ENCODE data around the gene PLA2G3. TPM values are rescaled to one million over a fixed set of nuclear protein-coding genes. Genes with fewer than 3 reads are reported as not detected.

The PLA2G3 gene
- total and polyA plus RNA-seq, 2 experiments from 2014 or later: 18.0 to 34.5 TPM

DNA sequence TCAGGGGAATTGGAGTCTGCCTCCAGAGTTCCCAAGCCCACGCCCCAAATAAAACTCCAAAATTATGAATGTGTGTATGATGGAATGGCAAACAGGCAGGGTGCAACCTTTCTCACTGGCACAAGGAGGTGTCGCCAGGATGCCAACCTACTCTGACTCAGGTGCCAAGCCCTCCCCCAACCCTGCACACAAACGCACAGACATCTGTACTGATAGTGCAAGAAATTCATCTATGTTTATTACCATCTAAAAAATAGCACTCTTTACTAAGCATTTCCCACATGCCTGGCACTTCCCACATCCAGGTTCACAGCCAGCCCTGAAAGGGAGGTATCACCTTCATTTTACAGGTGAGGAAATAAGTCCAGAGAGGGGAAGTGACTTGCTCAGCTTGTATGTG lies 1.2 kb downstream of the PLA2G3 start:
- H3K4me3 Mint-ChIP-seq: peak overlapping the region; percentile 86
- peaks cover 25% of the 10 kb centered on the region for H3K36me3 Mint-ChIP-seq (ENCODE audit: low read depth)
- peaks cover 16% of the 10 kb centered on the region for H3K4me1 Mint-ChIP-seq
- ATAC-seq (no peak), DNase-seq (ENCODE audit: low spot score) (no peak)
- no peak for TF ChIP-seq EZH2 (IDR thresholded peaks at IDR 0.05; ENCODE audit: low read depth, unreplicated experiment)
- TF ChIP-seq, protein P1, sequence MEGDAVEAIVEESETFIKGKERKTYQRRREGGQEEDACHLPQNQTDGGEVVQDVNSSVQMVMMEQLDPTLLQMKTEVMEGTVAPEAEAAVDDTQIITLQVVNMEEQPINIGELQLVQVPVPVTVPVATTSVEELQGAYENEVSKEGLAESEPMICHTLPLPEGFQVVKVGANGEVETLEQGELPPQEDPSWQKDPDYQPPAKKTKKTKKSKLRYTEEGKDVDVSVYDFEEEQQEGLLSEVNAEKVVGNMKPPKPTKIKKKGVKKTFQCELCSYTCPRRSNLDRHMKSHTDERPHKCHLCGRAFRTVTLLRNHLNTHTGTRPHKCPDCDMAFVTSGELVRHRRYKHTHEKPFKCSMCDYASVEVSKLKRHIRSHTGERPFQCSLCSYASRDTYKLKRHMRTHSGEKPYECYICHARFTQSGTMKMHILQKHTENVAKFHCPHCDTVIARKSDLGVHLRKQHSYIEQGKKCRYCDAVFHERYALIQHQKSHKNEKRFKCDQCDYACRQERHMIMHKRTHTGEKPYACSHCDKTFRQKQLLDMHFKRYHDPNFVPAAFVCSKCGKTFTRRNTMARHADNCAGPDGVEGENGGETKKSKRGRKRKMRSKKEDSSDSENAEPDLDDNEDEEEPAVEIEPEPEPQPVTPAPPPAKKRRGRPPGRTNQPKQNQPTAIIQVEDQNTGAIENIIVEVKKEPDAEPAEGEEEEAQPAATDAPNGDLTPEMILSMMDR (conservative IDR thresholded peaks at IDR 0.05; ENCODE audit: low read depth in 2 of 2): no peak
- TF ChIP-seq, protein P2, sequence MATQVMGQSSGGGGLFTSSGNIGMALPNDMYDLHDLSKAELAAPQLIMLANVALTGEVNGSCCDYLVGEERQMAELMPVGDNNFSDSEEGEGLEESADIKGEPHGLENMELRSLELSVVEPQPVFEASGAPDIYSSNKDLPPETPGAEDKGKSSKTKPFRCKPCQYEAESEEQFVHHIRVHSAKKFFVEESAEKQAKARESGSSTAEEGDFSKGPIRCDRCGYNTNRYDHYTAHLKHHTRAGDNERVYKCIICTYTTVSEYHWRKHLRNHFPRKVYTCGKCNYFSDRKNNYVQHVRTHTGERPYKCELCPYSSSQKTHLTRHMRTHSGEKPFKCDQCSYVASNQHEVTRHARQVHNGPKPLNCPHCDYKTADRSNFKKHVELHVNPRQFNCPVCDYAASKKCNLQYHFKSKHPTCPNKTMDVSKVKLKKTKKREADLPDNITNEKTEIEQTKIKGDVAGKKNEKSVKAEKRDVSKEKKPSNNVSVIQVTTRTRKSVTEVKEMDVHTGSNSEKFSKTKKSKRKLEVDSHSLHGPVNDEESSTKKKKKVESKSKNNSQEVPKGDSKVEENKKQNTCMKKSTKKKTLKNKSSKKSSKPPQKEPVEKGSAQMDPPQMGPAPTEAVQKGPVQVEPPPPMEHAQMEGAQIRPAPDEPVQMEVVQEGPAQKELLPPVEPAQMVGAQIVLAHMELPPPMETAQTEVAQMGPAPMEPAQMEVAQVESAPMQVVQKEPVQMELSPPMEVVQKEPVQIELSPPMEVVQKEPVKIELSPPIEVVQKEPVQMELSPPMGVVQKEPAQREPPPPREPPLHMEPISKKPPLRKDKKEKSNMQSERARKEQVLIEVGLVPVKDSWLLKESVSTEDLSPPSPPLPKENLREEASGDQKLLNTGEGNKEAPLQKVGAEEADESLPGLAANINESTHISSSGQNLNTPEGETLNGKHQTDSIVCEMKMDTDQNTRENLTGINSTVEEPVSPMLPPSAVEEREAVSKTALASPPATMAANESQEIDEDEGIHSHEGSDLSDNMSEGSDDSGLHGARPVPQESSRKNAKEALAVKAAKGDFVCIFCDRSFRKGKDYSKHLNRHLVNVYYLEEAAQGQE (IDR thresholded peaks at IDR 0.05; ENCODE audit: unreplicated experiment): no peak
- TF ChIP-seq, protein P3, sequence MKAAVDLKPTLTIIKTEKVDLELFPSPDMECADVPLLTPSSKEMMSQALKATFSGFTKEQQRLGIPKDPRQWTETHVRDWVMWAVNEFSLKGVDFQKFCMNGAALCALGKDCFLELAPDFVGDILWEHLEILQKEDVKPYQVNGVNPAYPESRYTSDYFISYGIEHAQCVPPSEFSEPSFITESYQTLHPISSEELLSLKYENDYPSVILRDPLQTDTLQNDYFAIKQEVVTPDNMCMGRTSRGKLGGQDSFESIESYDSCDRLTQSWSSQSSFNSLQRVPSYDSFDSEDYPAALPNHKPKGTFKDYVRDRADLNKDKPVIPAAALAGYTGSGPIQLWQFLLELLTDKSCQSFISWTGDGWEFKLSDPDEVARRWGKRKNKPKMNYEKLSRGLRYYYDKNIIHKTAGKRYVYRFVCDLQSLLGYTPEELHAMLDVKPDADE (IDR thresholded peaks at IDR 0.05): no peak
- no peak for TF ChIP-seq CREB1 (CRISPR knock-in tag; IDR thresholded peaks at IDR 0.05; ENCODE audit: low read depth)
- no peak for TF ChIP-seq EZH2phosphoT487 (IDR thresholded peaks at IDR 0.05; ENCODE audit: unreplicated experiment)
- TF ChIP-seq NANOG (IDR thresholded peaks at IDR 0.05; ENCODE audit: borderline replicate concordance): no peak
- TF ChIP-seq STAT1 (IDR thresholded peaks at IDR 0.05; ENCODE audit: unreplicated experiment): no peak
- no peak for TF ChIP-seq POLR2AphosphoS5 (IDR thresholded peaks at IDR 0.05; ENCODE audit: low read depth)
- no peak for TF ChIP-seq ZNF331 (CRISPR knock-in tag; IDR thresholded peaks at IDR 0.05; ENCODE audit: low read depth)
- no peak for TF ChIP-seq JUNB (IDR thresholded peaks at IDR 0.05; ENCODE audit: unreplicated experiment)
- Histone ChIP-seq H3K27ac (ENCODE audit: low read depth) (no peak overlapping the region), H2AFZ (no peak overlapping the region), H3K4me2 (peak overlapping the region; percentile 84), H3K4me3 (peak overlapping the region; percentile 76), H3K79me2 (replicated peaks; ENCODE audit: insufficient read depth) (peaks cover 25% of the 10 kb centered on the region), H3K4me1 (ENCODE audit: insufficient read depth) (peaks cover 21% of the 10 kb centered on the region), H3K9me2 (ENCODE audit: insufficient read depth) (no peaks in the 10 kb centered on the region), H3K27me3 (ENCODE audit: insufficient read depth) (no peaks in the 10 kb centered on the region), H3F3A (replicated peaks; ENCODE audit: low read depth) (no peaks in the 10 kb centered on the region), H3K36me3 (ENCODE audit: insufficient read depth) (peaks cover 17% of the 10 kb centered on the region), H4K20me1 (replicated peaks; ENCODE audit: insufficient read depth) (peaks cover 6% of the 10 kb centered on the region; the same call in 1 of the 2 replicates)
- H3K27me3 Mint-ChIP-seq (ENCODE audit: insufficient read depth, low read depth, poor library complexity): peaks cover 4% of the 10 kb centered on the region
- H3K9me3 Mint-ChIP-seq: no peaks in the 10 kb centered on the region
- no peak overlapping the region for H3K27ac Mint-ChIP-seq

Data from GM23338 (cell line).